HEK293T (cell line): Measurements from ENCODE around the gene KL.

Experiments used
- BHLHE40 ChIP-seq: fragments of 450-650 bp; IDR thresholded peaks from 2 replicates; pipeline ENCODE4 v1.6.1; 2016; ENCODE audit warnings: mild to moderate bottlenecking, moderate library complexity, borderline replicate concordance
- ELF4 ChIP-seq: fragments of 450-650 bp; IDR thresholded peaks from 2 replicates; pipeline ENCODE4 v1.6.1; 2017; ENCODE audit warnings: antibody characterized with exemption
- FOXA1 ChIP-seq: fragments of 450-650 bp; IDR thresholded peaks from 2 replicates; pipeline ENCODE4 v1.6.1; 2016; ENCODE audit warnings: mild to moderate bottlenecking
- FOXM1 ChIP-seq: fragments of 450-650 bp; IDR thresholded peaks from 2 replicates; pipeline ENCODE4 v1.6.1; 2017; ENCODE audit warnings: mild to moderate bottlenecking, borderline replicate concordance
- NFRKB ChIP-seq: fragments of 450-650 bp; IDR thresholded peaks from 2 replicates; pipeline ENCODE4 v1.6.1; 2016; ENCODE audit warnings: mild to moderate bottlenecking, moderate library complexity
- SP1 ChIP-seq: fragments of 450-650 bp; IDR thresholded peaks from 2 replicates; pipeline ENCODE4 v1.6.1; 2017
- TARDBP ChIP-seq: fragments of 450-650 bp; IDR thresholded peaks from 2 replicates; pipeline ENCODE4 v1.6.1; 2016
- ZNF384 ChIP-seq: fragments of 450-650 bp; IDR thresholded peaks from 2 replicates; pipeline ENCODE4 v1.6.1; 2016

- TF ChIP-seq SP1 (no peak), BHLHE40 (no peak), TARDBP (no peak), FOXM1 (no peak), NFRKB (no peak), ZNF384 (no peak), ELF4 (no peak), FOXA1 (no peak)
These were observed 17.8 kb downstream of the KL start for GRCh38 chr13:33033986-33034385.
